Activated naive CD4-positive, alpha-beta T cell treated with anti-CD3 and anti-CD28 coated beads for 36 hours (primary cell): Measurements from ENCODE around the gene H3-3A. TPM values are rescaled to one million over a fixed set of nuclear protein-coding genes. Genes with fewer than 3 reads are reported as not detected.

Experiments used
- CTCF ChIA-PET: fragments of 350-600 bp; sonication (Branson Sonifier 250); formaldehyde crosslinking; loops from one replicate; lab custom pipeline; 2021; ENCODE audit warnings: antibody characterized with exemption; lab: Charles Lee
- DNase-seq: peaks from one replicate; pipeline ENCODE4 v3.0.0-alpha.2; 2020
- H3K27ac Mint-ChIP-seq: one replicate; pipeline ENCODE4 v1.8.0; 2021; ENCODE audit warnings: mild to moderate bottlenecking, mixed read lengths
- H3K27me3 Mint-ChIP-seq: one replicate; pipeline ENCODE4 v1.8.0; 2021; ENCODE audit warnings: low read depth, mixed read lengths
- H3K36me3 Mint-ChIP-seq: one replicate; pipeline ENCODE4 v1.8.0; 2021; ENCODE audit warnings: low read depth, mixed read lengths
- H3K4me1 Mint-ChIP-seq: one replicate; pipeline ENCODE4 v1.8.0; 2021; ENCODE audit warnings: low read depth, mixed read lengths
- H3K4me3 Mint-ChIP-seq: one replicate; pipeline ENCODE4 v1.8.0; 2021; ENCODE audit warnings: mild to moderate bottlenecking, moderate library complexity, mixed read lengths
- H3K9me3 Mint-ChIP-seq: one replicate; pipeline ENCODE4 v1.8.0; 2021; ENCODE audit warnings: mixed read lengths
- intact Hi-C: fragments of 100-400 bp; cut with micrococcal nuclease; formaldehyde crosslinking; loops from one replicate; pipeline ENCODE4 v1.15.1; 2023
- total RNA-seq, 2 experiments: library from RNA; stranded (reverse); gene quantifications; one replicate each; pipeline ENCODE4 v1.2.3, GENCODE V29; 2021

H3-3A gene
- total RNA-seq, 2 experiments from 2014 or later: 325 to 332 TPM

DNA sequence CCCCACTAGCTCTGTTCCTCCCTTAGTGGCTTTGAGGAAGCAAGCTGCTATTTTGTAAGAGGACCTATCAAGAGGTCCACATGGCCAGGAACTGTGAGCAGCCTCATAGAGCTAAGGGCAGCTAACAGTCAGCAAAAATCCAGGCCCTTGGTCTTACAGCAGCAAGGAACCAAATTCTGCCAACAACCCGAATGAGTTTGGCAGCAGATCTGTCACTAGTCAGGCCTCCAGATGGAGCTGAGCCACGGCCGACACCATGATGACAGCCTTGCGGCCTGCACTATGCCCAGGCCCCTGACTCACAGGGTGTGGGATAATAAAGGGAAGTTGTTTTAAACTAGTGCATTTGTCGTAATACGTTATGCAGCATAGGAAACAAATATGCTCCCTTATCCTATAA is 28.0 kb upstream of the H3-3A start:
- Mint-ChIP-seq H3K9me3 (no peaks in the 10 kb centered on the region), H3K27ac (no peak overlapping the region), H3K4me1 (no peaks in the 10 kb centered on the region), H3K27me3 (no peaks in the 10 kb centered on the region), H3K4me3 (no peak overlapping the region), H3K36me3 (no peaks in the 10 kb centered on the region)
- DNase-seq: no peak
- CTCF ChIA-PET: no interaction called here
- intact Hi-C loops: no loop called here

DNA sequence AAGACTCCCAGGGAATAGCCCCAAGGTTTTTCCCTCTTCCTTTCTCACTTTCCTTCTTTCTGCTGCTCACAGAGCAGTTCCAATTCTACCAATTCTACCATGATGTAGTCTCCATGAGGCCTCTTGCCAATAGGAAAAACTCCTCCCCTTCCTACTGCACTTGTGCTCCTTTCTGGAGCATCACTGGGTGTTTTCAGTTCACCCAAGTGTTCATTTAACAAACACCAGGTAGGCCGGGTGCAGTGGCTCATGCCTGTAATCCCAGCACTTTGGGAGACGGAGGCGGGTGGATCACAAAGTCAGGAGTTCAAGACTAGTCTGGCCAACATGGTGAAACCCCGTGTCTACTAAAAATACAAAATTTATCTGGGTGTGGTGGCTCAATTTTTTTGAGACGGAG is 26.6 kb upstream of the H3-3A start:
- H3K9me3 Mint-ChIP-seq: no peaks in the 10 kb centered on the region
- no peak overlapping the region for H3K4me3 Mint-ChIP-seq
- CTCF ChIA-PET: no interaction called here
- no peaks in the 10 kb centered on the region for H3K4me1 Mint-ChIP-seq
- no peak for DNase-seq
- H3K36me3 Mint-ChIP-seq: no peaks in the 10 kb centered on the region
- no peak overlapping the region for H3K27ac Mint-ChIP-seq
- intact Hi-C loops: no loop called here
- no peaks in the 10 kb centered on the region for H3K27me3 Mint-ChIP-seq

DNA sequence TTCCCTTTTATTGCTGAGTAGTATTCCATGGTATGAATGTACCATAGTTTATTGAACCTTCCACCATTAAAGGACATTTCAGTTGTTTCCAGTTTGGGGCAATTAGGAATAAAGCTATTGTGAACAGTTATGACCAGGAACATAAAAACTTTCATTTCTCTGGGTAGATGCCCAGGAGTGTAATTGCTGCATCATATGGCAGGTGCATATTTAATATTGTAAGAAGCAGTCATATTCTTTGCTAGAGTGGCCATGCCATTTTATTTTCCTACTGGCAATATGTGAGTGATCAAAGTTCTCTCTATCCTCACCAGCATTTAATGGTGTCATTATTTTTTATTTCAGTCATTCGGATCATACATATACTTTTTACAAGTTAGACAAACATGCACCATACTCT is 23.9 kb upstream of the H3-3A start:
- Mint-ChIP-seq H3K27ac (no peak overlapping the region), H3K4me1 (no peaks in the 10 kb centered on the region), H3K4me3 (no peak overlapping the region), H3K9me3 (no peaks in the 10 kb centered on the region), H3K27me3 (no peaks in the 10 kb centered on the region), H3K36me3 (no peaks in the 10 kb centered on the region)
- CTCF ChIA-PET: no interaction called here
- intact Hi-C loops: no loop called here
- DNase-seq: no peak

DNA sequence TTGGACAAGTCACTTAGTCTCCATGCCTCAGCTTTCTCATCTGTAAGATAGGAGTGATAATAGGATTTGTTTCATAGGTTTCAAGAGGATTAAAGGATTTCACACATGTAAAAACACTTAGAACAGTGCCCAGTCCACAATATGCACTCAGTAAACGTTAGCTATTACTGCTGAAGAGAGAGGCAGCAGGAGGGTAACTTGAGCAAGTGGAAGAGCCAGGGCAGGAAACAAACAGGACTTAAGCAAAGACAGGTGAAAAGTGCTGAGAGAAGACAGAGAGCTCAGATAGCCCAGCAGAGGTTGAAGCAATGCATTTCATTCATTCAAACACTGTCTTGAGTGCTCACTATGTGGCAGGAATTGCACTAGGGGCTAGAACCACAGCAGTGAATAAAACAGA is 21.1 kb upstream of the H3-3A start:
- Mint-ChIP-seq H3K4me3 (no peak overlapping the region), H3K36me3 (no peaks in the 10 kb centered on the region), H3K27me3 (no peaks in the 10 kb centered on the region), H3K27ac (no peak overlapping the region), H3K4me1 (no peaks in the 10 kb centered on the region), H3K9me3 (peaks cover 1% of the 10 kb centered on the region)
- no peak for DNase-seq
- intact Hi-C loops: no loop called here
- CTCF ChIA-PET: no interaction called here

DNA sequence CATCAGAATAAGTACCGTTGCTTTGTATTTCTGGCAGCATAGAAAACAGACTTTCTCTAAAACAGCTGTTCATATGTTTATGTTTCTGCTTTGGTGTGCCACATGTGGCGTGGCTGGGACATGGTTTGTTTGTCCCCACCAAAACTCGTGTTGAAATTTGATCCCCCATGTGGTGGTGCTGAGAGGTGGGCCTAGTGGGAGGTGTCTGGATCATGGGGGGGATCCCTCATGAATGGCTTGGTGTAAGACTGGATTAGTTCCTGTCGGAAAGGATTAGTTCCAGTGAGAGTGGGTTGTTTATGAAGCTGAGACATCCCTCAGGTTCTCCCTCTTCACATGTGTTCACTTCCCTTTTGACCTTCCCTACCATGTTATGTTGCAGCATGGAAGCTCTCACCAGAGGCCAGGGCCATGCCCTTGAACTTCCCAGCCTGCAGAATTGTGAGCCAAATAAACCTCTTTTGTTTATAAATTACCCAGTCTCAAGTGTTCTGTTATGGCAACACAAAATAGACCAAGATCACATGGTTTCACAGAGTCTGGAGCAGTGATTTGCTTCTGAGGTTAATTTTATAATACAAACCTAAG is 17.9 kb upstream of the H3-3A start:
- Mint-ChIP-seq H3K9me3 (peaks cover 1% of the 10 kb centered on the region), H3K4me1 (no peaks in the 10 kb centered on the region), H3K36me3 (no peaks in the 10 kb centered on the region), H3K27me3 (no peaks in the 10 kb centered on the region), H3K27ac (no peak overlapping the region), H3K4me3 (no peak overlapping the region)
- CTCF ChIA-PET: no interaction called here
- no peak for DNase-seq
- intact Hi-C loops: no loop called here

DNA sequence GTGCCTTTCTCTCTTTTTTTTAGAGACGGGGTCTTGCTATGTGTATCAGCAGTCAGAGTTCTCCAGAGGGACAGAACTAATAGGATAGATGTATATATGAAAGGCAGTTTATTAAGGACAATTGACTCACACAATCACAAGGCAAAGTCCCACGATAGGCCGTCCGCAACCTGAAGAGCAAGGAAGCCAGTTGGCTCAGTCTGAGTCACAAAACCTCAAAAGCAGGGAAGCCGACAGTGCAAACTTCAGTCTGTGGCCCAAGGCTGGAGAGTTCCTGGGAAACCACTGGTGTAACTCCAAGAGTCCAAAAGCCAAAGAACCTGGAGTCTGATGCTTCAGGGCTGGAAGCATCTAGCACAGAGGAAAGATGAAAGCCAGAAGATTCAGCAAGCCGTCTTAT is 16.3 kb upstream of the H3-3A start:
- CTCF ChIA-PET: no interaction called here
- H3K4me3 Mint-ChIP-seq: no peak overlapping the region
- H3K27ac Mint-ChIP-seq: no peak overlapping the region
- intact Hi-C loops: no loop called here
- DNase-seq: no peak
- H3K4me1 Mint-ChIP-seq: no peaks in the 10 kb centered on the region
- no peaks in the 10 kb centered on the region for H3K36me3 Mint-ChIP-seq
- no peaks in the 10 kb centered on the region for H3K27me3 Mint-ChIP-seq
- H3K9me3 Mint-ChIP-seq: peaks cover 1% of the 10 kb centered on the region

DNA sequence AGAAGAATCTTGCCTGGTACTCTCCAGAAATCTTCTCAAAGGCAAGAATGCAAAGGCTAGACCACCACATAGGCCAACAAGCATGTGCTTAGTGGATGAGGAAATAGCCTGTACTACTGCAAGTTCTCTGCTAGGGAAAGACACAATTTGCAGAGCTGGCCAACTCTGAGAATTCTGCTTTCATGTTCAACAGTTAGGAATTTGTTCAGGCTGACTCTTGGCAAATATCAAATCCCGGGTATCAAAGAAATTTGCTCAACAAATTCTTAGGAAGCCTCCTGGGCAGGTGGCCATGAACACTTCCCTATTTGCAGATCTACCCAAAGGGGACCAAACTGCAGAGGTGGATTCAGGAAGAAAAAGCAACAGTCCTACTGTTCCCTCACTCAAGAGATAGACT is 15.0 kb upstream of the H3-3A start:
- Mint-ChIP-seq H3K27me3 (no peaks in the 10 kb centered on the region), H3K9me3 (peaks cover 1% of the 10 kb centered on the region), H3K4me3 (no peak overlapping the region), H3K36me3 (no peaks in the 10 kb centered on the region), H3K4me1 (no peaks in the 10 kb centered on the region), H3K27ac (no peak overlapping the region)
- CTCF ChIA-PET: no interaction called here
- intact Hi-C loops: no loop called here
- no peak for DNase-seq

DNA sequence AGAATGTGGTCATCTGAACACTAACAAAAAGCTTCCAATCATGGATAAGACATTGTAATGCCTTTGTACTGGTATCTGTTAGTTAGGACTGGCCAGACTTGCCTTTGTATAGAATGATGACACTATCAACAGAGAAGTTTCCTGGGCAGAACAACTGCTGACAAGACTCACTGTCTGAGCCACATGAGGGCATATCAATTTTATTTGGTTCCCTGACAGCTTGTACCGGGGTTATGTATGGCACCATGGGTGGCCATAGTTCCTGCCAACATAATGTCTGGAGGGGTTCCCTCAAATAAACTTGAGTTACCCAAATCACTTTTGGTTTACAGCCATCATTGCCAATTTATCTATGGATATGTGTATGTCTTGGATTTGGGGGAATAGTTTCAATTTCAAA is 13.6 kb upstream of the H3-3A start:
- Mint-ChIP-seq H3K27ac (no peak overlapping the region), H3K27me3 (no peaks in the 10 kb centered on the region), H3K36me3 (no peaks in the 10 kb centered on the region), H3K4me3 (no peak overlapping the region), H3K4me1 (no peaks in the 10 kb centered on the region), H3K9me3 (peaks cover 1% of the 10 kb centered on the region)
- intact Hi-C loops: no loop called here
- CTCF ChIA-PET: no interaction called here
- no peak for DNase-seq

DNA sequence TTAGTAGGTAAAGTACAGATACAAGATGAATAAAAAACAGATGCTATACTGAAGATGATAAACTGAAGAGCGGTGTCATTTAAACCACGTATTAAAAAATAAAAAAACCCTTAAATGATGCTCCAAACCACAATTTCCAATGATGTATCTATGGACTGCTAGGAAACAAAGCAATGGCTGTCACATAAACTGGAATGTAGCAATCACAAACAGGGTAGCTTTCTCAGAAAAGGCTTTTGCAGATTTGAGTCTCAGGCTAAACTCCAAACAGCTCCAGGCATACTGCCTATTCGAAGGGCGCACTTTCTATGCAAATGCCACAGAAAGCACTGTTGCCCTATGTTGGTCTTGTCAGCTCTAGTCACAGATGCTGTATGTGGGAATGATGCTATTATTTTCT is 12.4 kb upstream of the H3-3A start:
- Mint-ChIP-seq H3K9me3 (no peaks in the 10 kb centered on the region), H3K36me3 (no peaks in the 10 kb centered on the region), H3K4me3 (no peak overlapping the region), H3K27ac (no peak overlapping the region), H3K4me1 (no peaks in the 10 kb centered on the region), H3K27me3 (no peaks in the 10 kb centered on the region)
- CTCF ChIA-PET: interaction anchor here (1.1 to 1.6 kb wide), 3 partner anchors 15 to 88 kb away, joined by 3 to 5 read pairs (median 5); no protein-coding TSS in a partner anchor
- intact Hi-C loops: no loop called here
- DNase-seq: no peak

- Mint-ChIP-seq H3K27me3 (no peaks in the 10 kb centered on the region), H3K4me1 (peaks cover 2% of the 10 kb centered on the region), H3K27ac (no peak overlapping the region), H3K36me3 (peaks cover 2% of the 10 kb centered on the region), H3K9me3 (no peaks in the 10 kb centered on the region), H3K4me3 (no peak overlapping the region)
- intact Hi-C loops: no loop called here
- CTCF ChIA-PET: interaction anchor here (1.6 to 1.8 kb wide), 2 partner anchors 13 kb away, joined by 5 to 6 read pairs; no protein-coding TSS in a partner anchor
- DNase-seq: no peak
These were observed 11.2 kb upstream of the H3-3A start for GRCh38 chr1:226051365-226051764.

GRCh38 chr1:226052061-226052460 is 10.5 kb upstream of the H3-3A start:
- Mint-ChIP-seq H3K4me3 (no peak overlapping the region), H3K9me3 (no peaks in the 10 kb centered on the region)

GRCh38 chr1:226054519-226055327 is 7.8 kb upstream of the H3-3A start:
- Mint-ChIP-seq H3K27me3 (no peaks in the 10 kb centered on the region), H3K4me3 (no peak overlapping the region), H3K4me1 (peaks cover 3% of the 10 kb centered on the region), H3K27ac (no peak overlapping the region), H3K9me3 (no peaks in the 10 kb centered on the region), H3K36me3 (peaks cover 6% of the 10 kb centered on the region)
- intact Hi-C loops: no loop called here
- CTCF ChIA-PET: interaction anchor here (0.6 to 1.0 kb wide), 3 partner anchors 10 to 95 kb away, joined by 3 to 4 read pairs (median 3); no protein-coding TSS in a partner anchor
- DNase-seq: no peak

More at GRCh38 chr1:226052061-226052460, 10.5 kb upstream of the H3-3A start:
- no peak for DNase-seq
- H3K27ac Mint-ChIP-seq: no peak overlapping the region
- intact Hi-C loops: no loop called here
- H3K4me1 Mint-ChIP-seq: peaks cover 3% of the 10 kb centered on the region
- peaks cover 3% of the 10 kb centered on the region for H3K36me3 Mint-ChIP-seq
- H3K27me3 Mint-ChIP-seq: no peaks in the 10 kb centered on the region
- CTCF ChIA-PET: interaction anchor here (1.8 kb wide), 1 partner anchor 13 kb away, joined by 6 read pairs; no protein-coding TSS in a partner anchor

DNA sequence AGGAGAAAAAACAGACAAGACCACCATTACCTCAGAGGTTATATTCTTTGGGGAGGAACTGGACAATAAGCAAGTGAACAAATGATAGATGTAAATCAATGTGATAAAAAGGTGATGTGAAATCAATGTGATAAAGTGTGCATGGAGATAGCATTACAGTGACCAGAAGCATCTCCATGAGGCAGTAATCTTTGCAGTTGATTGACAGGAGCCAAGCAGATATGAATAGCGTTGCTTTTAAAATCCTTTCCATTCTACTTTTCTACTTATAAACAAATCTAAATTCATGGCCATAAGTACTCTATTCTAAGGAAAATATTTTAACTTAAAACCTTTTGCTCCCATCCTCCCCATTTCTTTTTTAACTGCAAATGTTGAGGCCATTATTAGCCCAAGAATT is 2.8 kb upstream of the H3-3A start:
- no peak for DNase-seq
- no peak overlapping the region for H3K27ac Mint-ChIP-seq
- intact Hi-C loops: loop anchor here (5.0 to 10.0 kb wide), 4 partner anchors 128 to 678 kb away; partner anchors contain the start of genes ACBD3, ENAH and ITPKB
- H3K27me3 Mint-ChIP-seq: no peaks in the 10 kb centered on the region
- no peaks in the 10 kb centered on the region for H3K9me3 Mint-ChIP-seq
- H3K4me1 Mint-ChIP-seq: peaks cover 10% of the 10 kb centered on the region
- no peak overlapping the region for H3K4me3 Mint-ChIP-seq
- H3K36me3 Mint-ChIP-seq: peaks cover 17% of the 10 kb centered on the region
- CTCF ChIA-PET: no interaction called here
